ENCODE data around the gene RPAP2. TPM values are rescaled to one million over a fixed set of nuclear protein-coding genes. Genes with fewer than 3 reads are reported as not detected.

RPAP2 gene
- total and polyA plus RNA-seq, 10 of the 15 experiments (the other 5 are each of a cell fraction or from before 2014, with no cell fraction given) = 11.4 to 39.5 (median 21.7) TPM

DNA sequence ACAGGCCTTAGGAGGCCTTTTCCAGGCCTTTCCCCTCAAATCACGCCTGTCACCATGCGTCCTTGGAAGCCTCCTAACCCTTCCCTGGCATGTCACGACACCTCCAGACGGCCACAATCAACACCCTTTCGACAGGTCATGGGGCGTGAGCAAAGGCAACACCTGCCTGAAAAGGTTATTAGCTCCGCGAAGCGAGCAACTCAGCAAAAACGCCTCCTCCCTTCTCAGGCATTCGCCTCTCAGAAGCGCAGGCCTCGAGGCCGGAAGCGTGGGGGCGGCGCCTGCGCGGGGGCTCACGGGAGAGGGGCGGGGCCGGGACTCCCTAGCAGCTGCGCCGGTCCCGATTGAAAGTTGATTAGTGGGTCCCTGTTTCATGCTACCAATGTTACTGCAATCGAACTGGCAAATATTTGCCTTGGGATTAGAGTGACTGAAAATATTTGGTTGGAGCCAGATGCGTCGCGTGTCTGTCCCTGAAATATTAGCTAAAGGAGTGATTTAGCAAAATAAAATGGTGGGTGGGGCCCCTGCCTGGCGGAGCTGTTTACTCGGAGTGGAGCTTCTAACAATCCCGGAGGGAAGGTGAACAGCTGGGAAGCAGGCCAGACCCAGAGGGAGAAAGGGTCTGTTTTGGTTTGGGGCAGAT lies 143.0 kb downstream of the RPAP2 start:
- Histone ChIP-seq H3K36me3 (ENCODE audit: control insufficient read depth in 2 of 2, insufficient read depth in 2 of 2, low read length in 1 of 2) (no peaks in the 10 kb centered on the region), H3K9ac (ENCODE audit: control insufficient read depth, insufficient read depth, low read length) (no peak overlapping the region), H3K4me1 (ENCODE audit: control insufficient read depth, insufficient read depth, low read length) (no peaks in the 10 kb centered on the region), H3K4me2 (ENCODE audit: control insufficient read depth, insufficient read depth) (no peak overlapping the region), H3K27me3 (replicated peaks in 1 of 2; ENCODE audit: control insufficient read depth in 2 of 2, insufficient read depth in 2 of 2, low read length in 1 of 2) (no peaks in the 10 kb centered on the region), H3K27ac (ENCODE audit: control insufficient read depth, insufficient read depth) (no peak overlapping the region), H3K4me3 (no peak overlapping the region), H3K79me2 (ENCODE audit: control insufficient read depth, insufficient read depth, low read length) (no peaks in the 10 kb centered on the region), H2AFZ (ENCODE audit: control insufficient read depth, low read depth, low read length) (no peak overlapping the region), H3K9me3 (replicated peaks; ENCODE audit: control insufficient read depth, insufficient read depth, low read length) (no peaks in the 10 kb centered on the region), H4K20me1 (ENCODE audit: control insufficient read depth, insufficient read depth) (no peaks in the 10 kb centered on the region)
- no peak for DNase-seq (ENCODE audit: low read depth, low spot score)
- BruUV-seq (replicated peaks) = no TSS peak
- 80% methylated on average over 32 of the region's 32 CpGs for WGBS (ENCODE audit: insufficient coverage, insufficient replicate concordance, low lambda C conversion rate, missing lambda C conversion rate)
- POLR2A ChIA-PET = no interaction called here
- CTCF ChIA-PET = interaction anchor here (0.8 to 2.1 kb wide), 2 partner anchors 18 to 131 kb away, joined by 3 to 5 read pairs; no protein-coding TSS in a partner anchor
- ATAC-seq = no peak
- RAD21 ChIA-PET (ENCODE audit: unreplicated experiment) = interaction anchor here (0.8 kb wide), 1 partner anchor 36 kb away, joined by 3 read pairs; no protein-coding TSS in a partner anchor
- intact Hi-C loops (cut with micrococcal nuclease; ENCODE audit: unreplicated experiment) (no loop called here), in situ Hi-C loops (cut with MboI) (no loop called here)
- no peak for FAIRE-seq
- SMC1A ChIA-PET (ENCODE audit: uncharacterized antibody, unreplicated experiment) = interaction anchor here (0.7 to 1.0 kb wide), 5 partner anchors 13 to 132 kb away, joined by 3 to 4 read pairs (median 3); no protein-coding TSS in a partner anchor
- no peak for TF ChIP-seq CREB1 (IDR thresholded peaks at IDR 0.05; ENCODE audit: low read depth)
- no peak for TF ChIP-seq NFIC (IDR thresholded peaks at IDR 0.05; ENCODE audit: low read depth, low read length)
- no peak for TF ChIP-seq FOS (IDR thresholded peaks at IDR 0.05; ENCODE audit: borderline replicate concordance, extremely low read depth, insufficient read length)
- no peak for TF ChIP-seq SMARCA5 (IDR thresholded peaks at IDR 0.05)
- TF ChIP-seq, protein P1, sequence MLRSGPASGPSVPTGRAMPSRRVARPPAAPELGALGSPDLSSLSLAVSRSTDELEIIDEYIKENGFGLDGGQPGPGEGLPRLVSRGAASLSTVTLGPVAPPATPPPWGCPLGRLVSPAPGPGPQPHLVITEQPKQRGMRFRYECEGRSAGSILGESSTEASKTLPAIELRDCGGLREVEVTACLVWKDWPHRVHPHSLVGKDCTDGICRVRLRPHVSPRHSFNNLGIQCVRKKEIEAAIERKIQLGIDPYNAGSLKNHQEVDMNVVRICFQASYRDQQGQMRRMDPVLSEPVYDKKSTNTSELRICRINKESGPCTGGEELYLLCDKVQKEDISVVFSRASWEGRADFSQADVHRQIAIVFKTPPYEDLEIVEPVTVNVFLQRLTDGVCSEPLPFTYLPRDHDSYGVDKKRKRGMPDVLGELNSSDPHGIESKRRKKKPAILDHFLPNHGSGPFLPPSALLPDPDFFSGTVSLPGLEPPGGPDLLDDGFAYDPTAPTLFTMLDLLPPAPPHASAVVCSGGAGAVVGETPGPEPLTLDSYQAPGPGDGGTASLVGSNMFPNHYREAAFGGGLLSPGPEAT (IDR thresholded peaks at IDR 0.05; ENCODE audit: low read depth) = no peak
- no peak for TF ChIP-seq BACH1 (IDR thresholded peaks at IDR 0.05; ENCODE audit: borderline replicate concordance)
- no peak for TF ChIP-seq NR2F1 (conservative IDR thresholded peaks at IDR 0.05)
